Thymus (tissue), 11 donors: ENCODE data around the gene FAM3A. TPM values are rescaled to one million over a fixed set of nuclear protein-coding genes. Genes with fewer than 3 reads are reported as not detected.

Experiments
- DNase-seq, 9 donors: peaks; one replicate each; pipeline ENCODE4 v3.0.0-alpha.2; 2013; ENCODE audit warnings: low spot score in 9 of 9, low read depth in 6 of 9, missing footprints in 1 of 9
- H3K27ac ChIP-seq, 2 donors: one replicate each; pipeline ENCODE4 v1.5.1; 2013; ENCODE audit warnings: control low read depth in 1 of 2, low read depth in 1 of 2, low read length in 1 of 2, mild to moderate bottlenecking in 1 of 2, moderate library complexity in 1 of 2
- H3K27me3 ChIP-seq, 2 donors: one replicate each; pipeline ENCODE4 v1.5.1; 2013; ENCODE audit warnings: low read length in 1 of 2; ENCODE audit not compliant: control insufficient read depth in 2 of 2, insufficient read depth in 1 of 2
- H3K36me3 ChIP-seq, 2 donors: one replicate each; pipeline ENCODE4 v1.5.1; 2013; ENCODE audit warnings: low read length in 1 of 2, mild to moderate bottlenecking in 1 of 2, moderate library complexity in 1 of 2; ENCODE audit not compliant: control insufficient read depth in 2 of 2, insufficient read depth in 2 of 2
- H3K4me1 ChIP-seq, 2 donors: one replicate each; pipeline ENCODE4 v1.5.1; 2013; ENCODE audit warnings: low read length in 2 of 2; ENCODE audit not compliant: control insufficient read depth in 2 of 2, insufficient read depth in 2 of 2
- H3K4me3 ChIP-seq, 2 donors: one replicate each; pipeline ENCODE4 v1.5.1; 2013; ENCODE audit warnings: low read length in 2 of 2, control low read depth in 1 of 2, mild to moderate bottlenecking in 1 of 2
- H3K9me3 ChIP-seq, 2 donors: one replicate each; pipeline ENCODE4 v1.5.1; 2013; ENCODE audit warnings: low read length in 1 of 2, mild to moderate bottlenecking in 1 of 2; ENCODE audit not compliant: control insufficient read depth in 2 of 2, insufficient read depth in 1 of 2
- WGBS: extraction: QIAGEN DNeasy Blood & Tissue Kit; methylation state at CpG from one replicate; pipeline ENCODE4 v1.1.7; 2013; 5-methylcytosine and 5-hydroxymethylcytosine counted together
- polyA plus RNA-seq: library from polyadenylated mRNA; stranded (reverse); fragments of 200-250 nt; gene quantifications from one replicate; pipeline ENCODE4 v1.2.3, GENCODE V29; 2013
- total RNA-seq: library from RNA; stranded (reverse); fragments of 120-200 nt; gene quantifications from one replicate; pipeline ENCODE4 v1.2.4, GENCODE V29; 2013
- donor health status: healthy.

FAM3A gene
- total and polyA plus RNA-seq, 2 donors = 18.4 to 73.4 TPM

DNA sequence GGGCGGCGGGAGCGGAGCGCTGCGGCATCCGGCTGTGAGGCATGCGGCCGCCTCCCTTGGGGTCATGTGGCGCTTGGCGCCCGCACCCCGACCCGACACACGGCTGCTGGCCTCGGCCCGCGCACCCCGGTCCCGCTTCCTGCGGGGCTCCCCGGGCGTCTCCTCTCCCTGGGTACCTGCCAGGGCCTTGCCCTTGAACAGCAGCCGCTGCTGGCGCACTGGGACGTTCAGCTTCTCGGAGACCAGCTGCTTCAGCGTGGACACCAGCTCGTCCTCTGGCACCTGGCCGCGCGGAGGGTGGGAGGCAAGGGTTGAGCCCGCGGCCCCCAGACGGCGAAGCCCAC lies 30.0 kb downstream of the FAM3A start:
- peak in 2 of 9 donors; percentile 19 to 34 for DNase-seq
- peaks cover 8 to 29% of the 10 kb centered on the region in 2 donors for H3K4me1 ChIP-seq
- H3K36me3 ChIP-seq = peaks cover 18 to 22% of the 10 kb centered on the region in 2 donors
- H3K27ac ChIP-seq = peak overlapping the region in 1 of 2 donors; percentile 74
- under 1% methylated on average over 32 of the region's 35 CpGs for WGBS
- no peaks in the 10 kb centered on the region for H3K27me3 ChIP-seq
- H3K9me3 ChIP-seq = peaks cover 0 to 18% of the 10 kb centered on the region in 2 donors
- H3K4me3 ChIP-seq = peak overlapping the region; percentile 56 to 70

DNA sequence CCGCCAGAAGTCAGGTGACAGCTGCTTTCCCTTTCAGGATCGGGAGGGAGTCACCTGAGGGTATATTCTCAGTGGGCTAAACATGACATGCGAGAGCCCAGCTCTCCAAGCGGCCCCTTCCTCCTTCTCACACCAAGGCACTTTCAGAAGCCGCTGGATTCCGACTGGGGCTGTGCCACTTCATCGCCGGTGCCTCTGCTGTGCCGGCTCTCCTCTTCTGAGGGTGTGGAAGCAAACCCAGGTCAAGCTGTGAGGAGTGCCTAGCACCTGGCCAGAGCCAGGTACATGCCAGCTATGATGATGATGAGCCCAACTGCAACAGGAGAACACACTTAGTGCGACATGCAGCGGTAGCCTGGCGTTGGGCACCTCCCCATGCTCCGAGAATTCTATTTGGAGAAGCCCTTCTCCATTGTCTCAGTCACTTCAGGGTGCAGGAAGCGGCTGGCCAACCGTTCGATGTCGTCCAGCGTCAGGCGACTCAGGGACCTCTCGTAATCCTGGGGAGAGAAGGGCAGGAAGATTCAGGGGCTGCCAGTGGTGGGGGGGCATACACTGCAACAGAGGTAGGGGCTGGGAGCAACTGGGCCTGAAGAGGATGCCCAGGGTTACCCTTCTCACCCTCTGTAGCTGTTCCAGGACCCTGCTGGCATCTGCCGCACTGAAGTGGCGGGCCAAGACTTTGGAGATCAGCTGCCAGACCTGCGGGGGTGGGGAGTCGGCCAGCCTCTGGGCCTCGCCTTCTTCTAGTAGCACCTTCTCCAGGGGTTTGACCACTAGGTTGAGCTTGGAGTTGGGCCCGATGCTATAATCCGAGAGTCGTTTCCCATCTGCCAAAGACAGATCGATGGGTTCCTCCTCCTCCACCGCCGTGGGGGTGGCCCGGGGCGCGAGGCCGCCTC lies 30.6 kb downstream of the FAM3A start:
- no peaks in the 10 kb centered on the region for H3K27me3 ChIP-seq
- 64% methylated on average over 35 of the region's 35 CpGs for WGBS
- H3K9me3 ChIP-seq = peaks cover 0 to 18% of the 10 kb centered on the region in 2 donors
- H3K4me1 ChIP-seq = peaks cover 8 to 26% of the 10 kb centered on the region in 2 donors
- H3K27ac ChIP-seq = no peak overlapping the region
- peaks cover 18 to 22% of the 10 kb centered on the region in 2 donors for H3K36me3 ChIP-seq
- DNase-seq = no peak
- H3K4me3 ChIP-seq = peak overlapping the region; percentile 34 to 70

DNA sequence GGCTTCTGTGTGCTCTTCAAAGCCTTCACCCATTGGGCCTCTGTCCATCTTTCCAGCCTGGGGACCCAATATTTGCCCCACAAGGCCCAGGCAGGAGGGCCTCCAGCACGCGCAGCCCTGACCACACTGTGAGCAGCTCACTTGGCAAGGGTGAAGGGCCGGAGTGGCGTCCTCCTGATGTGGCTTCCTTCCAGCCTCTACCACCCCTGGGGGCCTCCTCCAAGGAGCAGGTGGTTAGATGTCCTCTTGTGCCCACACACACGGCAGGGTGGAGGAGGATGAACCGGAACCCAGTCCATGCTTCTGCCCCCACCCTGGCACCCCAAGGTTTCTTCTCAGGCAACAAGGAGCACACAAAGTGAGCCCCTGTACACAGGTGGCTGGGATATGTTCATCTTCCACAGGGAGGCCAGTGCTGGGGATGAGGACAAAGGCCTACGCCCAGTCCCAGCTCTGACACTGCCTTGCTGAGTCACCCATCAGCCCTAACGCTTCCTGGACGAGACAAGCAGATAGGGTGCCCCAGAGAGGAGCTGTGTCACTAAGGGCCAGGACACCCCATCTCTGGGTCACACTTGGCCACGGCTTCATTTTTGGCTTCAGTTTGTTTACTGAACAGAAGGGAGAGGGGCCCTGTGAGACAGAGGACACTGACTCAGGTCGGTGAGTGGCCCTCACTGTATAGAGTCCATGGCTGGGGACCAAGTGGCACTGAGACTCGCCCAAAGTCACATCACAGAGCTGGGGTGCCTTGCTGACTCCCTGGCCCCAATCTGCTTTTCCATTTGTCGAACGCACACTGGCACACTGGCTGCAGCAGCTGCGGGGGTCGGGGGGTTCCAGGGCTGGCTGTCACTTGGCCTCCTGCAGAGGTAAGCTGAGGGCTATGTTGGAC lies 31.5 kb downstream of the FAM3A start:
- Histone ChIP-seq H3K4me3 (no peak overlapping the region), H3K9me3 (peaks cover 0 to 20% of the 10 kb centered on the region in 2 donors), H3K4me1 (peaks cover 8 to 26% of the 10 kb centered on the region in 2 donors), H3K27me3 (no peaks in the 10 kb centered on the region), H3K36me3 (peaks cover 18 to 22% of the 10 kb centered on the region in 2 donors), H3K27ac (no peak overlapping the region)
- DNase-seq = no peak
- 97% methylated on average over 16 of the region's 16 CpGs for WGBS

DNA sequence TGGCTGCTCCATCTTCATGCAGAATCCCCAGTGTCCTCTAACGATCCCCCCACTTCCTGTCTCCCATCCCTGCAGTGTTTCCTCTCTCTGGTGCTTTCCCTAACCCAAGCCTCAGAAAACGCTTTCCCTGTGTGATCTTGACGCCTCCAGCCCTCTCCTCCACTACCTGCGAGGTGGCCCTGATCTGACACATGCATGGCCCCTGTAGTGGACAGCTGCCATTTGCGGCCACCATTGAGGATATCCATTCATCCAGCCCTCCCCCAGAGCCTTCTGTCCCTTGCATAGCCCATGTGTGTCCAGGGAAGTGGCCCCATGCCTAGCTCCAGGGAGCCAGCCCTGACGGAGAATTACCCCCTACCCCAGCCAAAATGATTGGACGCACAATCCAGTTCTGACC lies 32.7 kb downstream of the FAM3A start:
- Histone ChIP-seq H3K9me3 (peaks cover 0 to 19% of the 10 kb centered on the region in 2 donors), H3K4me1 (peaks cover 6 to 29% of the 10 kb centered on the region in 2 donors), H3K36me3 (peaks cover 18% of the 10 kb centered on the region in 2 donors), H3K27ac (no peak overlapping the region), H3K27me3 (no peaks in the 10 kb centered on the region), H3K4me3 (no peak overlapping the region)
- DNase-seq = no peak
- WGBS = 85% methylated on average over 7 of the region's 7 CpGs

DNA sequence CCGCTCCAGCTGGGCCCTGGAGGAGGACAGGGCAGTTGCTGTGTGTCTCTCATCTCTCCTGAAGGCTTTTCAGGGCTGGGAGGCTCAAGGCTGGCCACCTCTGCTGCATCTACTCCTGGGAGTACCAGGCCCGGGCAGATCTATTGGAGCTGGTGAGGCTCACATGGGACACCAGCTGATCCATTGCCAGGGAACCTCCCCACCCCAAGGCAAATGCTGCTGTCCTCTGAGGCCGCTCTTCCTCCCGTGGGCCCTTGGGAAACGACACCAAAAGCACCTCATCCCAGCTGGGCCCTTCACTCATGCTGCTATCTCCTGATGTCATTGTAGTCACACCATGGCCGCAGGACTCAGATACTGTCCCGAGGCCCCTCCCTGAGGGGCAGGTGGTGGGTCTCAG lies 33.2 kb downstream of the FAM3A start:
- 93% methylated on average over 7 of the region's 7 CpGs for WGBS
- Histone ChIP-seq H3K4me3 (no peak overlapping the region), H3K4me1 (peaks cover 8 to 34% of the 10 kb centered on the region in 2 donors), H3K27me3 (no peaks in the 10 kb centered on the region), H3K9me3 (peaks cover 0 to 16% of the 10 kb centered on the region in 2 donors), H3K27ac (no peak overlapping the region), H3K36me3 (peaks cover 14 to 18% of the 10 kb centered on the region in 2 donors)
- DNase-seq = no peak

DNA sequence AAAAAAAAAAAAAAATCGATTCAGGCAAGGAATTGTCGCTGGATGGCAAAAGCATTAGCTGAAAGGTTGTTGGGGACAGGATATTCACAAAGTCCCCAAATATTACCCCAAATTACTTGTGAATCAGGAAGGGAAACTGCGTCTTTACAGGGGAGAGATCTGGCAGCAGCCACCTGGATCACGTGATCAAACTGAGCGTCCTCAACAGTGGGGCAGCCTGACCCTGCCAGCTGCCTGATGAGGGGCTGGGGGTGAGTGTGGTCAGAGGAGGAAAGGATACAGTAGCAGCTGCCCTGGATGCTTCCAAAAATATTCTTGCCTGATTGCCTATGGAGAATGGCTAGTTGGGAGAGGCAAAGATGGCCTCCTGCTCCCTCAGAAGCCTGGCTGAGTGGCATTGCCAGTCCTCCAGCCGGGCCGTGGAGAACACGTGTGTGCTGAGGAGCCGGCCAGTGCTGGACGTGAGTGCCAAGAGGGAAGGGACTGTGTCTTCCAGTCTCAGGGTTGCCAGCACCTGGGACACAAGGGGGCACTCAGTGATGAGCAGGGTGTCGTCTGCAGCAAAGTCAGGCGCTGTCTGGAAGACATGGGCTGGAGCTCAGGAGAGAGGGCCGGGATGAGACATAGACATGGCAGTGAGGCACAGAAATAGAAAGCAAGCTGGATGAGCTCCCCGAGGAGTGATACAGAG lies 34.0 kb downstream of the FAM3A start:
- peaks cover 8 to 39% of the 10 kb centered on the region in 2 donors for H3K4me1 ChIP-seq
- WGBS = 93% methylated on average over 14 of the region's 14 CpGs

DNA sequence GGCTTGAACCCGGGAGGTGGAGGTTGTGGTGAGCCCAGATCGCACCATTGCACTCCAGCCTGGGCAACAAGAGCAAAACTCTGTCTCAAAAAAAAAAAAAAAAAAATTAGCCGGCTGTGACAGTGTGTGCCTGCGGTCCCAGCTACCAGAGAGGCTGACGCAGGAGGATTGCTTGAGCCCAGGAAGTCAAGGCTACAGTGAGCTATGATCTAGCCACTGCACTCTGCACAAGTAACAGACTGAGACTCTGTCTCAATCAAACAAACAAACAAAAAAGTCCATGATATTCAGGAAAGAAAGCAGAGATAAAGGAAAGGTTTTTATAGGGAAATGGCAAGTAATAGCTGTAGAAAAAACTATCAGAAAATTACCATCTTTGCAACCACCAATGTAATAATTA lies 34.8 kb downstream of the FAM3A start:
- H3K4me3 ChIP-seq = no peak overlapping the region
- WGBS = 99% methylated on average over 5 of the region's 5 CpGs
- peaks cover 6 to 41% of the 10 kb centered on the region in 2 donors for H3K4me1 ChIP-seq
- no peak for DNase-seq
- H3K36me3 ChIP-seq = peaks cover 9 to 18% of the 10 kb centered on the region in 2 donors
- no peak overlapping the region for H3K27ac ChIP-seq
- H3K9me3 ChIP-seq = peaks cover 0 to 8% of the 10 kb centered on the region in 2 donors
- H3K27me3 ChIP-seq = no peaks in the 10 kb centered on the region

More for the DNA sequence above, 34.0 kb downstream of the FAM3A start:
- peaks cover 0 to 8% of the 10 kb centered on the region in 2 donors for H3K9me3 ChIP-seq
- H3K4me3 ChIP-seq = no peak overlapping the region
- peaks cover 9 to 18% of the 10 kb centered on the region in 2 donors for H3K36me3 ChIP-seq
- H3K27me3 ChIP-seq = no peaks in the 10 kb centered on the region
- no peak for DNase-seq
- H3K27ac ChIP-seq = no peak overlapping the region

DNA sequence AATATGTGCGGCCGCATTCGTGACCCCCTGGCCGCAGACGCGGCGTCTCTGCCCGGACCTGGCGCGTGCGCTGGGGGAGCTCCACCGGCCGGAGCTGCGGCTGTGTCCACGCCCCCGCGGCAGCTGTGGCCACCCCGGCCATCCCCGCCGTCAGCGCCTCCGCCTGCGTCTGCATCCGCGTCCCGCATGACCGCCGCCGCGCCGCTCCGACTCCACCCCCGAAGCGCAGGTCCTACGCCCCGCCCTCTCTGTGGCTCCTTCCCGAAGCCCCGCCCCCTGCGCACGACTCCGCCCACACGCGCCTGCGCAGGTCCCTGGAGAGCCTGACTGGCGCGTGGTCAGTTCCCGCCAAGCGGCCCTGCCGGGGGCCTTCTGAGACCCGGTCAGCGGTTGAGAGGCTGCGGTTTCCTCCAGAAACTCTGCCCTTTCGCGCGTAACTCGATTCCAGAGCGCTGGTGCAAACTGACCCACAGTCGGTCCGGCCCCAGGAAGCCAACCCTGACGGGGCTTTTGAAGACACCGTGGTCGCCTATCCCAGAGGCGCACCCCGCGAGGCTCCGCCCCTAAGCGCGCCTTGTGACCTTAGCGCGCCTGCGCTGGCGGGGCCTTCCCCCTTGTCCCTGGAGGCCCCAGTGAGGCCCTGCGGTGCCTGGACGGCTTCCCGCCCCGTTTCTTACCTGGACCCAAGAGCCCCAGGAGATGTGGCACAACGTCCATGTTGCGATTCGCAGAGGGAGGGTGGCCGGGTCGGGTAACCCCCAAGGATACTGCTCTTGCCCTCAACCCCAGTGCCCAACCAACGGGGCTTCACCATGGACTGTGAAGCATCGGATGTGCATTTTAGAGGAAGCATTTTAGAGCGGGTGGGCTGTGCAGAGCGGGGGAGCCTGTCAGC lies 37.1 kb downstream of the FAM3A start, which contains the start of gene LAGE3:
Gene LAGE3 (minus strand): TSS at position 554 of the 895 bp plus-strand sequence. CDS start 366 bp downstream, at position 188.
- peak within 1 kb of the TSS; percentile 50 to 59 for H3K4me3 ChIP-seq
- H3K9me3 ChIP-seq = peaks cover 0 to 8% of the 10 kb centered on the region in 2 donors
- peak in 8 of 9 donors; percentile 65 to 94 (median 84) for DNase-seq
- no peaks in the 10 kb centered on the region for H3K27me3 ChIP-seq
- peak within 1 kb of the TSS; percentile 78 to 90 for H3K27ac ChIP-seq
- peaks cover 0 to 5% of the 10 kb centered on the region in 2 donors for H3K36me3 ChIP-seq
- WGBS = under 1% methylated on average over 85 of the region's 85 CpGs
- peaks cover 2 to 32% of the 10 kb centered on the region in 2 donors for H3K4me1 ChIP-seq
